GM12875 (cell line): ENCODE measurements around the gene PDHA1.

Experiments used
- H3K4me3 ChIP-seq: one replicate; pipeline ENCODE4 v1.5.1; 2011; ENCODE audit warnings: low read depth, low read length, control low read depth
- TF ChIP-seq, protein P1 (sequence below): IDR thresholded peaks from 2 replicates; pipeline ENCODE4 v1.5.1; 2011; ENCODE audit warnings: low read depth, mild to moderate bottlenecking, control low read depth, inconsistent platforms, low read length, moderate library complexity, borderline replicate concordance; ENCODE audit not compliant: insufficient read depth

PDHA1 gene

DNA sequence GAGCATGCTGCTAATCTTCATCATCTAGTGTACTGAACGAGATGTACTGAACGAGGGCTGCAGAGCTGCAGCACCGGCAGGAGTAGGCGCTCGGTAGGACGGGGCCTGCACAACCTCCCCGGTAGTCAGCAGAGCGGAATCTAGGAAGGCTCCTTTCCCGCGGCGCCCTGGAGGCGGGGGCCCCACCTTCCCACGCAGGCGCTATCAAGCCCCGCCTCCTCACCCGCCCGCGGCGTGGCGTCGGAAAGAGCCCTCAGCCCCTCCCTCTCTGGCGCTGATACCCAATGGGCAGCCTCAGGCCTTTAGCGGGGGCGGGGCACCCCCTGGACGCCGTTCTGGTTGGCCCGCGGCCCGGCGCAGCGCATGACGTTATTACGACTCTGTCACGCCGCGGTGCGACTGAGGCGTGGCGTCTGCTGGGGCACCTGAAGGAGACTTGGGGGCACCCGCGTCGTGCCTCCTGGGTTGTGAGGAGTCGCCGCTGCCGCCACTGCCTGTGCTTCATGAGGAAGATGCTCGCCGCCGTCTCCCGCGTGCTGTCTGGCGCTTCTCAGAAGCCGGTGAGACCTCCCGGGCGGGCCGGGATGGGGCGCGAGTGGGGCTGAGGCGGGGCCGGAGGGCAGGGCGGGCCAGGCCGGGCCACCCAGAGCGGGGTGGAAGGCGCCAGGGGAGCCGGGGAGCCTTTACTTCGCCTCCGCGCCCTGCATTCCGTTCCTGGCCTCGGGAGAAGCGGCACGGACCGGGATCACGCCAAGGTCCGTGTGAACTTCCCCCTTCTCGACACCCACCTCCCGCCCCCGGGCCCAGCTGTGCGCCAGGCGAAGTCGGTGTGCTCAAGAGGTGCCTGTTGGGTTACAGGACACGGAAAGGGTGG, at the start of gene PDHA1:
PDHA1 (plus strand) TSS at position 393 of the 874 bp plus-strand sequence; CDS start at position 504, 111 bp downstream.
- peak within 1 kb of the TSS; percentile 71 for H3K4me3 ChIP-seq
- TF ChIP-seq, protein P1, sequence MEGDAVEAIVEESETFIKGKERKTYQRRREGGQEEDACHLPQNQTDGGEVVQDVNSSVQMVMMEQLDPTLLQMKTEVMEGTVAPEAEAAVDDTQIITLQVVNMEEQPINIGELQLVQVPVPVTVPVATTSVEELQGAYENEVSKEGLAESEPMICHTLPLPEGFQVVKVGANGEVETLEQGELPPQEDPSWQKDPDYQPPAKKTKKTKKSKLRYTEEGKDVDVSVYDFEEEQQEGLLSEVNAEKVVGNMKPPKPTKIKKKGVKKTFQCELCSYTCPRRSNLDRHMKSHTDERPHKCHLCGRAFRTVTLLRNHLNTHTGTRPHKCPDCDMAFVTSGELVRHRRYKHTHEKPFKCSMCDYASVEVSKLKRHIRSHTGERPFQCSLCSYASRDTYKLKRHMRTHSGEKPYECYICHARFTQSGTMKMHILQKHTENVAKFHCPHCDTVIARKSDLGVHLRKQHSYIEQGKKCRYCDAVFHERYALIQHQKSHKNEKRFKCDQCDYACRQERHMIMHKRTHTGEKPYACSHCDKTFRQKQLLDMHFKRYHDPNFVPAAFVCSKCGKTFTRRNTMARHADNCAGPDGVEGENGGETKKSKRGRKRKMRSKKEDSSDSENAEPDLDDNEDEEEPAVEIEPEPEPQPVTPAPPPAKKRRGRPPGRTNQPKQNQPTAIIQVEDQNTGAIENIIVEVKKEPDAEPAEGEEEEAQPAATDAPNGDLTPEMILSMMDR = no peak

DNA sequence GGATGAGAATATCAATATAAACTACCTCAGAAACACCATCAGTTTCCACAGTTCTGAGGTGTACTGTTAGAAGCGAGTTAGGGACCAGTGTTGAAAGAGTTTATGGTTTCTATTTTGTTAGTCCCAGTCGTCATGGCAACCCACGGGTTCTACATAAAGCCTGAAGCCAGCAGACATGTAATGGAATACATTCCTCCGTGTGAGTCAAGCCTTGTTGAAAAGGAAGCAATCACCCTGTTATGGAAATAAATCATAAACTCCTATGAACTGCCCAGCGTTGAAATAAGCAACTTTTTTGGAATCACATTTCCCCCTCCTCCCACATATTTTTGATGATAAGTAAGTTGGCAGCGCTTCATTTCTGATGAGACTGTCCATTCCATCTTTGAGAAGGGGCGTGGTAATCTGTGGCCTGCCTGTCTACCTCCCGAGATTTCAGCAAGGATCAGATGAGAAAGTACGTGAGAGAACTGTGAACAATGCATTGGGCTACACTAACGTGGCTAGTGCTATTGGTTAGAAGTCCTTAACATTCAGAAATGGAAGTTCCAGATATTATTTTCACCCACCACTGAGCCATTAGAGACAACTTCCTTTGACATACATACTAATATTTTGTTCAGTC, 40.4 kb upstream of the PDHA1 start:
- TF ChIP-seq, protein P1 = no peak
- no peak overlapping the region for H3K4me3 ChIP-seq

DNA sequence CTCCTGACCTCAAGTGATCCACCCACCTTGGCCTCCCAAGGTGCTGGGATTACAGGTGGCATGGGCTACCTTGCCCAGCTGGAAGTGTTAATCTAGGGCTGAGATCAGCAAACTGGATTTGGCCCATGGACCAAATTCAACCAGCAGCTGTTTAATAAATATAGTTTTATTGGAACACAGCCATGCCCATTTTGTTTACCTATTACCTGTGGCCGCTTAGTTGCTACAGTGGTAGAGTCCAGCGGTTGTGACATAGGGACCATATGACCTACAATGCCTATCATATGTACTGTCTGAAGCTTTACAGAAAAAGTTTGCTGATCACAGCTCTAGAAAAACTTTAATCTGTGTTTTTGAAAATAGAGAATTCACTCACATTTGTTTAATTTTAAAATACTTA, 17.2 kb upstream of the PDHA1 start:
- TF ChIP-seq, protein P1 = no peak
- H3K4me3 ChIP-seq = no peak overlapping the region

DNA sequence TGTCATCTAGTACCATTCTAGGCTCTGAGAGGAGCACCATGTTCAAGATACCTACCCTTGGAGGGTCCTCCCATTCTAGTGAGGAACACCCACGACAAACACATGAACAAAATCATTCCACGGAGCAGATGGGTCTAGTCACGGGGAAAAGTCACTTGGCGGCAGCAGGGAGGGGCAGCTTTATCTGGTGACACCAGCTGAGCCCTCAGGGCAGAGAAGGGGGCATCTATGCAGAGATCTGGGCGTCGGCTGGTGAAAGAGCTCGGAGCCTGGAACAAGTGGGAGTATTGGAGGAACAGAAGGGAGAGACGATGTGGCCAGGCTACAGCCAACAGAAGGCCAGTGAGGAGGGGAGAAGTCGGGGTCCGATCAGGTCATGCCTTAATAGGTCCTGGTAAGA, 11.9 kb upstream of the PDHA1 start:
- no peak overlapping the region for H3K4me3 ChIP-seq
- TF ChIP-seq, protein P1 = no peak

DNA sequence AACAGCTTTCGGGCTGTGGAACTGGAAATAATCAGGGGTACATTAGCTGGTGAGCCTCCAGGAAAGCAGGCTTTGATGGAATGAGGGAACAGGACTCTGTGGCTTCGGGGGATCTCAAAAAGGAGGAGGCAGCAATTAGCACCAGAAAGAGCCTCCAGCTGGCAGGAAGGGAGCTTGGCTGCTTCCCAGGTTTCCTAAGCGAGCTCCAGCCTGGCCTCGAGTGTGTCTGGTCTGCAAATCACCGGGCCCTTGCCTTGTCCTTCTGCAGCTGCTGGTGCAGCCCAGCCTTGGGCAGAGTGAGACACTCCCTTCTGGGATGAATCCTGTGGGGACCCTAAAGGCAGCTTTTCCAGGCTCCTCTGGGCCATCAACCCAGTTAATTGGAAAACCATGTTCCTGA, 10.7 kb upstream of the PDHA1 start:
- TF ChIP-seq, protein P1 = no peak
- no peak overlapping the region for H3K4me3 ChIP-seq

DNA sequence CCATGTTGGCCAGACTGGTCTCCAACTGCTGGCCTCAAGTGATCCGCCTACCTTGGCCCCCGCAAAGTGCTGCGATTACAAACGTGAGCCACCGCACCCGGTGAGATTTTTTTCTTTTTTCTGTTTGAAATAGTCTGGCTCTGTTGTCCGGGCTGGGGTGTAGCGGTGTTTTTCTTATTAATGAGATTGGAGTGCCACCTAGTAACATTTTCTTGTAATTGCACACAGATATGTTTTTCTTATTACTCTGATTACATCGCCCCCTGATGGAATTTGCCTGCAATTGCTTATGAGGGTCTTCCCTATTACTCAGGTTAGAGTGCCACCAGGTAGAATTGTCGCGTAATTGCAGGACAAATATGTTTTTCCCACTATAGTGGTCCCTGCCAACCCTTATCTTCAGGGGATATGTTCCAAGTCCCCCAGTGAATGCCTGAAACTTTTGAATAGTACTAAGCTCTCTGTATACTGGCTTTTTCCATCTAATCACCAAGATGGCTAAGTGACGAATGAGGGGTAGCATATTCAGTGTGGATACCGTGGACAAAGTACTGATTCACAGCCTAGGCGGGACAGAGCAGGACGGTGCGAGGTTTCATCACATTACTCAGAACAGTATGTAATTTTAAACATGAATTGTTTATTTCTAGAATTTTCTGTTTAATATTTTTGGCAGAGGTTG, 8.6 kb upstream of the PDHA1 start:
- TF ChIP-seq, protein P1 = peak; percentile 67; the same call in 1 of the 2 replicates
- H3K4me3 ChIP-seq = no peak overlapping the region
